Muscle of leg (tissue), 11 donors: ENCODE data around the gene ZIC5. TPM values are rescaled to one million over a fixed set of nuclear protein-coding genes. Genes with fewer than 3 reads are reported as not detected.

Source experiments
- DNase-seq: peaks from one replicate; pipeline ENCODE4 v3.0.0; 2013
- H3K27ac ChIP-seq: one replicate; pipeline ENCODE4 v1.5.1; 2013; ENCODE audit warnings: mild to moderate bottlenecking, low read length, control low read depth
- H3K27me3 ChIP-seq: one replicate; pipeline ENCODE4 v1.6.1; 2013; ENCODE audit warnings: low read length; ENCODE audit not compliant: control insufficient read depth, insufficient read depth
- H3K36me3 ChIP-seq: one replicate; pipeline ENCODE4 v1.6.1; 2013; ENCODE audit warnings: low read length; ENCODE audit not compliant: control insufficient read depth, insufficient read depth
- H3K4me1 ChIP-seq: one replicate; pipeline ENCODE4 v1.6.1; 2013; ENCODE audit warnings: low read length; ENCODE audit not compliant: control insufficient read depth, insufficient read depth
- H3K4me3 ChIP-seq: one replicate; pipeline ENCODE4 v1.5.1; 2013; ENCODE audit warnings: low read length, control low read depth
- H3K9me3 ChIP-seq: replicated peaks from 2 replicates; pipeline ENCODE4 v1.6.1; 2013; ENCODE audit warnings: low read depth, low read length; ENCODE audit not compliant: control insufficient read depth
- WGBS: methylation state at CpG from one replicate; pipeline ENCODE4 v1.1.5; 2013; ENCODE audit warnings: missing lambda C conversion rate; ENCODE audit not compliant: insufficient coverage; 5-methylcytosine and 5-hydroxymethylcytosine counted together
- polyA plus RNA-seq, 8 donors: library from polyadenylated mRNA; unstranded; fragments of 120-200 nt; gene quantifications; one replicate each; pipeline versions ENCODE4 v1.2.1 to v1.2.3, GENCODE V29; 2013; ENCODE audit warnings: inconsistent platforms in 1 of 8, low replicate concordance in 1 of 8; ENCODE audit not compliant: insufficient read length in 8 of 8, insufficient read depth in 1 of 8
- total RNA-seq: library from RNA; stranded (reverse); fragments of 120-200 nt; gene quantifications from one replicate; pipeline ENCODE4 v1.2.4, GENCODE V29; 2013

Gene ZIC5
- total and polyA plus RNA-seq, 9 donors, result 0.03 TPM; not detected in 8

GRCh38 chr13:99968521-99969452, 2.8 kb downstream of the ZIC5 start:
- WGBS, result under 1% methylated on average over 78 of the region's 81 CpGs
- peak overlapping the region; percentile 8 for H3K4me3 ChIP-seq

GRCh38 chr13:99967869-99968520, 3.6 kb downstream of the ZIC5 start:
- Histone ChIP-seq H3K36me3 (no peaks in the 10 kb centered on the region), H3K9me3 (no peaks in the 10 kb centered on the region), H3K4me3 (no peak overlapping the region), H3K27me3 (peaks cover 81% of the 10 kb centered on the region), H3K4me1 (peaks cover 27% of the 10 kb centered on the region), H3K27ac (no peak overlapping the region)
- no peak for DNase-seq
- WGBS, result 1% methylated on average over 53 of the region's 58 CpGs

More at GRCh38 chr13:99968521-99969452, 2.8 kb downstream of the ZIC5 start:
- DNase-seq, result no peak
- peaks cover 86% of the 10 kb centered on the region for H3K27me3 ChIP-seq
- H3K27ac ChIP-seq, result no peak overlapping the region
- no peaks in the 10 kb centered on the region for H3K36me3 ChIP-seq
- H3K9me3 ChIP-seq, result no peaks in the 10 kb centered on the region
- H3K4me1 ChIP-seq, result peaks cover 27% of the 10 kb centered on the region

GRCh38 chr13:99967498-99967868, 4.1 kb downstream of the ZIC5 start:
- 81% methylated on average over 3 of the region's 9 CpGs for WGBS
- Histone ChIP-seq H3K27me3 (peaks cover 76% of the 10 kb centered on the region), H3K4me3 (no peak overlapping the region), H3K4me1 (peaks cover 27% of the 10 kb centered on the region), H3K9me3 (no peaks in the 10 kb centered on the region), H3K27ac (no peak overlapping the region), H3K36me3 (no peaks in the 10 kb centered on the region)
- DNase-seq, result no peak

GRCh38 chr13:99966064-99966805, 5.3 kb downstream of the ZIC5 start:
- Histone ChIP-seq H3K4me3 (no peak overlapping the region), H3K9me3 (no peaks in the 10 kb centered on the region), H3K27me3 (peaks cover 68% of the 10 kb centered on the region), H3K36me3 (no peaks in the 10 kb centered on the region), H3K27ac (no peak overlapping the region), H3K4me1 (peaks cover 20% of the 10 kb centered on the region)
- 24% methylated on average over 2 of the region's 8 CpGs for WGBS
- no peak for DNase-seq

GRCh38 chr13:99965329-99966000, 6.1 kb downstream of the ZIC5 start:
- no peak overlapping the region for H3K27ac ChIP-seq
- H3K27me3 ChIP-seq, result peaks cover 72% of the 10 kb centered on the region
- 73% methylated on average over 4 of the region's 9 CpGs for WGBS

GRCh38 chr13:99963816-99964339, 7.7 kb downstream of the ZIC5 start:
- Histone ChIP-seq H3K4me1 (peaks cover 14% of the 10 kb centered on the region), H3K27me3 (peaks cover 73% of the 10 kb centered on the region), H3K9me3 (no peaks in the 10 kb centered on the region), H3K36me3 (no peaks in the 10 kb centered on the region), H3K27ac (no peak overlapping the region), H3K4me3 (no peak overlapping the region)
- WGBS, result 40% methylated on average over 1 of the region's 3 CpGs
- DNase-seq, result no peak

More at GRCh38 chr13:99965329-99966000, 6.1 kb downstream of the ZIC5 start:
- DNase-seq, result no peak
- Histone ChIP-seq H3K4me1 (peaks cover 20% of the 10 kb centered on the region), H3K9me3 (no peaks in the 10 kb centered on the region), H3K4me3 (no peak overlapping the region), H3K36me3 (no peaks in the 10 kb centered on the region)

- no peak for DNase-seq
- Histone ChIP-seq H3K9me3 (no peaks in the 10 kb centered on the region), H3K36me3 (no peaks in the 10 kb centered on the region), H3K27ac (no peak overlapping the region), H3K4me1 (peaks cover 13% of the 10 kb centered on the region), H3K27me3 (peaks cover 74% of the 10 kb centered on the region), H3K4me3 (no peak overlapping the region)
- 61% methylated on average over 1 of the region's 1 CpG for WGBS
Measured at GRCh38 chr13:99962242-99962641, 9.3 kb downstream of the ZIC5 start.

- WGBS, result no CpG with 5 or more reads among the region's 8 CpGs
- no peaks in the 10 kb centered on the region for H3K9me3 ChIP-seq
- H3K27me3 ChIP-seq, result peaks cover 77% of the 10 kb centered on the region
- H3K36me3 ChIP-seq, result no peaks in the 10 kb centered on the region
- H3K27ac ChIP-seq, result no peak overlapping the region
- DNase-seq, result no peak
- H3K4me3 ChIP-seq, result no peak overlapping the region
- peaks cover 19% of the 10 kb centered on the region for H3K4me1 ChIP-seq
Measured at GRCh38 chr13:99961636-99962035, 9.9 kb downstream of the ZIC5 start.

GRCh38 chr13:99960663-99961311, 10.8 kb downstream of the ZIC5 start:
- H3K9me3 ChIP-seq, result no peaks in the 10 kb centered on the region
- no peak for DNase-seq
- 10% methylated on average over 12 of the region's 13 CpGs for WGBS
- H3K36me3 ChIP-seq, result no peaks in the 10 kb centered on the region
- no peak overlapping the region for H3K27ac ChIP-seq
- peaks cover 27% of the 10 kb centered on the region for H3K4me1 ChIP-seq
- H3K27me3 ChIP-seq, result peaks cover 77% of the 10 kb centered on the region
- H3K4me3 ChIP-seq, result no peak overlapping the region
